ENCODE measurements around the gene SLIT1.

The SLIT1 gene

GRCh38 chr10:97028832-97029178 lies 157.0 kb downstream of the SLIT1 start:
- DNase-seq (ENCODE audit: low read depth in 2 of 3, low spot score in 2 of 3): no peak

GRCh38 chr10:97028126-97028831 lies 157.5 kb downstream of the SLIT1 start:
- DNase-seq (ENCODE audit: low read depth in 2 of 3, low spot score in 2 of 3): no peak

GRCh38 chr10:97025613-97026242 lies 160.0 kb downstream of the SLIT1 start:
- DNase-seq (ENCODE audit: low read depth in 2 of 3, low spot score in 2 of 3): peak in 2 of 3 experiments; percentile 22 to 38

GRCh38 chr10:97024168-97025073 lies 161.3 kb downstream of the SLIT1 start:
- no peak for DNase-seq (ENCODE audit: low read depth in 2 of 3, low spot score in 2 of 3)

- DNase-seq (ENCODE audit: low read depth in 2 of 3, low spot score in 2 of 3): no peak
These were observed 162.2 kb downstream of the SLIT1 start for GRCh38 chr10:97023401-97024167.

- no peak for DNase-seq (ENCODE audit: low read depth in 2 of 3, low spot score in 2 of 3)
These were observed 163.1 kb downstream of the SLIT1 start for GRCh38 chr10:97022616-97023015.

- no peak for DNase-seq (ENCODE audit: low read depth in 2 of 3, low spot score in 2 of 3)
These were observed 165.0 kb downstream of the SLIT1 start for GRCh38 chr10:97020452-97021400.

- DNase-seq (ENCODE audit: low read depth in 2 of 3, low spot score in 2 of 3): no peak
These were observed 166.4 kb downstream of the SLIT1 start for GRCh38 chr10:97019213-97019844.

GRCh38 chr10:97018251-97019212 lies 167.2 kb downstream of the SLIT1 start:
- no peak for DNase-seq (ENCODE audit: low read depth in 2 of 3, low spot score in 2 of 3)

GRCh38 chr10:97017474-97017903 lies 168.3 kb downstream of the SLIT1 start:
- DNase-seq (ENCODE audit: low read depth in 2 of 3, low spot score in 2 of 3): no peak

GRCh38 chr10:97016728-97017473 lies 168.9 kb downstream of the SLIT1 start:
- DNase-seq (ENCODE audit: low read depth in 2 of 3, low spot score in 2 of 3): peak in 2 of 3 experiments; percentile 29 to 42

GRCh38 chr10:97015240-97015639 lies 170.5 kb downstream of the SLIT1 start:
- DNase-seq (ENCODE audit: low read depth in 2 of 3, low spot score in 2 of 3): no peak

- no peak for DNase-seq (ENCODE audit: low read depth in 2 of 3, low spot score in 2 of 3)
These were observed 171.8 kb downstream of the SLIT1 start for GRCh38 chr10:97013983-97014382.

- DNase-seq (ENCODE audit: low read depth in 2 of 3, low spot score in 2 of 3): no peak
These were observed 172.2 kb downstream of the SLIT1 start for GRCh38 chr10:97013568-97013967.

GRCh38 chr10:97012470-97012869 lies 173.3 kb downstream of the SLIT1 start:
- DNase-seq (ENCODE audit: low read depth in 2 of 3, low spot score in 2 of 3): no peak

GRCh38 chr10:97011397-97011796 lies 174.4 kb downstream of the SLIT1 start:
- DNase-seq (ENCODE audit: low read depth in 2 of 3, low spot score in 2 of 3): no peak

- no peak for DNase-seq (ENCODE audit: low read depth in 2 of 3, low spot score in 2 of 3)
These were observed 175.0 kb downstream of the SLIT1 start for GRCh38 chr10:97010695-97011206.
